Epithelial cell of proximal tubule (primary cell): ENCODE measurements around the gene FAM50A. TPM values are rescaled to one million over a fixed set of nuclear protein-coding genes. Genes with fewer than 3 reads are reported as not detected.

Source experiments
- DNase-seq: peaks from one replicate; pipeline ENCODE4 v3.0.0-alpha.2; 2011; ENCODE audit warnings: low read depth
- H3K4me3 ChIP-seq: 2 replicates; pipeline ENCODE4 v1.5.1; 2011; ENCODE audit warnings: low read depth, mild to moderate bottlenecking, low read length
- total RNA-seq: library from RNA; depleted of rRNA; stranded (reverse); fragments of >200 nt; gene quantifications from 2 replicates; pipeline ENCODE4 v1.2.3, GENCODE V29; 2015
- TF ChIP-seq, protein P1 (sequence below): conservative IDR thresholded peaks from 2 replicates; pipeline ENCODE4 v1.5.1; 2012; ENCODE audit warnings: low read depth, mild to moderate bottlenecking, low read length

Gene FAM50A
- total RNA-seq, 1 donor from 2014 or later, result 74.1 TPM

DNA sequence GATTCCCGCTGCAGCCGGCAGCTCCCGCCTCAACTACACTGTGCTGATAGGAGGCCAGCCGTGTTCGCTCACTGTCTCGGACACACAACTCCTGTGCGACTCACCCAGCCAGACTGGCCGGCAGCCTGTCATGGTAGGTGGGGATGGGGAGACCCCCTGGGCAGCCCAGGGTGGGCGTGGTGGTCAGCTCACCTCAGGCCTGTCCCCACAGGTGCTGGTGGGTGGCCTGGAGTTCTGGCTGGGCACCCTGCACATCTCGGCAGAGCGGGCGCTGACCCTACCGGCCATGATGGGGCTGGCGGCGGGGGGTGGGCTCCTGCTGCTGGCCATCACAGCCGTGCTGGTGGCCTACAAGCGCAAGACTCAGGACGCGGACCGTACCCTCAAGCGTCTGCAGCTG is 23.6 kb downstream of the FAM50A start:
- DNase-seq, result no peak
- no peak overlapping the region for H3K4me3 ChIP-seq
- TF ChIP-seq, protein P1, sequence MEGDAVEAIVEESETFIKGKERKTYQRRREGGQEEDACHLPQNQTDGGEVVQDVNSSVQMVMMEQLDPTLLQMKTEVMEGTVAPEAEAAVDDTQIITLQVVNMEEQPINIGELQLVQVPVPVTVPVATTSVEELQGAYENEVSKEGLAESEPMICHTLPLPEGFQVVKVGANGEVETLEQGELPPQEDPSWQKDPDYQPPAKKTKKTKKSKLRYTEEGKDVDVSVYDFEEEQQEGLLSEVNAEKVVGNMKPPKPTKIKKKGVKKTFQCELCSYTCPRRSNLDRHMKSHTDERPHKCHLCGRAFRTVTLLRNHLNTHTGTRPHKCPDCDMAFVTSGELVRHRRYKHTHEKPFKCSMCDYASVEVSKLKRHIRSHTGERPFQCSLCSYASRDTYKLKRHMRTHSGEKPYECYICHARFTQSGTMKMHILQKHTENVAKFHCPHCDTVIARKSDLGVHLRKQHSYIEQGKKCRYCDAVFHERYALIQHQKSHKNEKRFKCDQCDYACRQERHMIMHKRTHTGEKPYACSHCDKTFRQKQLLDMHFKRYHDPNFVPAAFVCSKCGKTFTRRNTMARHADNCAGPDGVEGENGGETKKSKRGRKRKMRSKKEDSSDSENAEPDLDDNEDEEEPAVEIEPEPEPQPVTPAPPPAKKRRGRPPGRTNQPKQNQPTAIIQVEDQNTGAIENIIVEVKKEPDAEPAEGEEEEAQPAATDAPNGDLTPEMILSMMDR, result no peak

DNA sequence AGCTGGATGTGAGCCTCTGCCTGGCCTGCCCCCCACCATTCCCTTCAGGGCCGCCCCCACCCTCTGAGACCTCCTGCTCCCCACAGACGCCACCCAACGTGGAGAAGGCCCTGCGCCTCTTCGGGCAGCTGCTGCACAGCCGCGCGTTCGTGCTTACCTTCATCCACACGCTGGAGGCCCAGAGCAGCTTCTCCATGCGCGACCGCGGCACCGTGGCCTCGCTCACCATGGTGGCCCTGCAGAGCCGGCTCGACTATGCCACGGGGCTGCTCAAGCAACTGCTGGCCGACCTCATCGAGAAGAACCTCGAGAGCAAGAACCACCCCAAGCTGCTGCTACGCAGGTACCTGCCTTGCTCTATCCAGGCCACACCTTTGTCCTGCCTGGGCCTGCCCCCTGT is 24.3 kb downstream of the FAM50A start:
- H3K4me3 ChIP-seq, result no peak overlapping the region
- TF ChIP-seq, protein P1, result no peak
- DNase-seq, result no peak

DNA sequence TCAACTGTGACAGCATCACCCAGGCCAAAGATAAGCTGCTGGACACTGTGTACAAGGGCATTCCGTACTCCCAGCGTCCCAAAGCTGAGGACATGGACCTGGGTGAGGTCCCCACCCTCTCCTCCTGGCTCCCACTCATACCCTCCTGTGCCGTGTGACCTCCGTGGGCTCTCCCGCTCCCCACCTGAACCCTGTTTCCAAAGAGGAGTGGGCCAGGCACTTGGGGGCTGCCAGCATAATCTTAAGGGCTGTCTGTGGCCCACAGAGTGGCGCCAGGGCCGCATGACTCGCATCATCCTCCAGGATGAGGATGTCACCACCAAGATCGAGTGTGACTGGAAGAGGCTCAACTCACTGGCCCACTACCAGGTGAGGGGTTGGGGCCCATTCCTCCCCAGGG is 25.2 kb downstream of the FAM50A start:
- DNase-seq, result no peak
- no peak overlapping the region for H3K4me3 ChIP-seq
- TF ChIP-seq, protein P1, result no peak

DNA sequence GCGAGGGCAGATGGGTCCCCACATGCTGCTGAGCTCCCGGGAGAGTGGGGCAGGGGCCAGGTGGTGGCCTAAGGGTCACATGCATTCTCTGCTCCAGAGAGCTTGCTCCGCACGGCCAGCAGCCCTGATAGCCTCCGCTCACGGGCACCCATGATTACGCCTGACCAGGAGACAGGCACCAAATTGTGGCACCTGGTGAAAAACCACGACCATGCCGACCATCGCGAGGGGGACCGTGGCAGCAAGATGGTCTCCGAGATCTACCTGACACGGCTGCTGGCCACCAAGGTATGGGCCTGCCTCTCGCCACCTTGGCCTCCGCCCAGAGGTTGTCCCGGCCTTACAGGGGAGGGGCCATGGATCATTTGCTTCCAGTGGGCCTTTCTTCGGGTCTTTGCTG is 25.9 kb downstream of the FAM50A start:
- H3K4me3 ChIP-seq, result no peak overlapping the region
- TF ChIP-seq, protein P1, result no peak
- no peak for DNase-seq

DNA sequence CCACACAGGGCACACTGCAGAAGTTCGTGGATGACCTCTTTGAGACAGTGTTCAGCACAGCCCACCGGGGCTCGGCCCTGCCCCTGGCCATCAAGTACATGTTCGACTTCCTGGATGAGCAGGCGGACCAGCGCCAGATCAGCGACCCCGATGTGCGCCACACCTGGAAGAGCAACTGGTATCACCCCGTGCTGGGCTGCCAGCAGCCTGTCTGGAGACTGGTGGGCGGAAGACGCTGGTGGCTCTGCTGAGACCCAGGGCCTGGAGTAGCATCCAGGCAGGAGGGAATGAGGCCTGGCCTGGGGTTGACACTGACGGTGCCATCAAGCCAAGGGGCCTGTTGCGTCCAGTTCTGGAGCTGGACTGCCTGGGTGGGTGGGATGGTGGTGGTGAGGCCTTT is 26.5 kb downstream of the FAM50A start:
- no peak for DNase-seq
- TF ChIP-seq, protein P1, result no peak
- H3K4me3 ChIP-seq, result no peak overlapping the region

DNA sequence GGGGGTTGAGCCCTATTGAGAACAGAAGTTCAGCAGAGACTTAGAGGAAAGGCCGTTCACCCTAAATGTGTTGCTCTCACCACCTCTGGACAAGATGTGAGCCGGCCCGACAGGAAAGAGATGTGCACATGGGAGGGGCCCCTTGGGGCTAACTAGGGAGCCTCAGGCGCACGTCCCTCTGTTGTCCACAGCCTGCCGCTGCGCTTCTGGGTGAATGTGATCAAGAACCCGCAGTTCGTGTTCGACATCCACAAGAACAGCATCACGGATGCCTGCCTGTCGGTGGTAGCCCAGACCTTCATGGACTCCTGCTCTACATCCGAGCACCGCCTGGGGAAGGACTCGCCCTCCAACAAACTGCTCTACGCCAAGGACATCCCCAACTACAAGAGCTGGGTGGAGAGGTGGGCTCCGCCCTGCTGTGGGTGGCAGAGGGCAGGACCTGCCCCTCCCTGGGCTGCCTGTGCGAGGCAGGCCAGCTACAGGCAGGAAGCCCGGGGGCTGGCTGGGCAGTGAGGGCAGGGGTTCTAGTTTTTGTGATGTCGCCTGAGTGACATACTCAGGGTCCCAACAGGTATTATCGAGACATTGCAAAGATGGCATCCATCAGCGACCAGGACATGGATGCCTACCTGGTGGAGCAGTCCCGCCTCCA is 27.1 kb downstream of the FAM50A start:
- DNase-seq, result no peak
- TF ChIP-seq, protein P1, result no peak
- H3K4me3 ChIP-seq, result no peak overlapping the region

DNA sequence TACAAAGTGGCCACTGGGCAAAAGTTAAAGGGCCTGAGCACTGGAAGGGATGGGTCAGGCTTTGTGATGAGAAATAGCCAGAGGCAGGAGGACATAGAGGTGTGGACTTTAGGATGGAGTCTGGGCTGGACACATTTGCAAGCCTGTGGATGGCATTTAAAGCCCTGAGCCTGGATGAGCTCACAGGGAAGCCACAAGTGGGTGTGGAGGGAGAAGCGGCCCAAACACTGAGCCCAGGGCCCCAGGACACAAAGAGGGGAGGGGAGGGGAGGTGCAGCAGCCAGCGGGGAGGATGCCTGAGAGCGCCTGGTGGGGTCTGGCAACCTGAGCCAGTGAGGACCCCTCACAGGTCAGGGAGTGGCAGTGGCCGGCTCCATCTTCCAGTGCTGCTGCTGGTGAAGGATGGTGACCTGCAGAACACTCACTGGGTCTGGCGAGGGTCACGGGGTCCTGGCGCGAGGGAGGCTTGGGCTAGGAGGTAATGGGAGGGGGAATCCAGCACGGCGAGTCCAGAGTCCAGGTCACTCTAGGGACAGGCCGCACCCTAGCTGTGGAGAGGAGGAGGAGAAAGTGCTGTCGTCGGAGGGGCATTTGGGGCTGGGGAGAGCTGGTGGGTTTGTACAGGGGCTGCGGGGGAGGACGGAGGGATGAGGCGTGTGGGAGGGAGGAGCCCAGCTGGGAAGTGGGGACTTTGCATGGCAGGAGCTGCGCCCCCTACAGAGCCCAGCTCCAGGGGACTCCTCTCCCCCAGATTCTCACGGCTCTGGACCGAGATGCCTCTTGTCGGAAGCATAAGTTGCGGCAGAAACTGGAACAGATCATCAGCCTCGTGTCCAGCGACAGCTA is 28.1 kb downstream of the FAM50A start:
- TF ChIP-seq, protein P1, result no peak
- no peak overlapping the region for H3K4me3 ChIP-seq
- no peak for DNase-seq
